Transverse colon (tissue), 4 donors: ENCODE data around the gene SUPT4H1. TPM values are rescaled to one million over a fixed set of nuclear protein-coding genes. Genes with fewer than 3 reads are reported as not detected.
"Not testable (repeated sequence)": the region's sequence is repeated elsewhere in the genome, so short reads cannot be mapped to it uniquely, and the experiment has no call there.

ENCODE experiments used
- DNase-seq: peaks from one replicate; pipeline ENCODE4 v3.0.0-alpha.2; 2019
- H3K27ac ChIP-seq, 4 donors: fragments of 200-600 bp; sonication (generic); 2 replicates each; pipeline ENCODE4 v1.5.1; 2016 to 2018; ENCODE audit warnings: inconsistent platforms in 4 of 4
- H3K27me3 ChIP-seq: fragments of 200-600 bp; sonication (generic); 2 replicates; pipeline ENCODE4 v1.5.1; 2017; ENCODE audit warnings: inconsistent platforms
- H3K36me3 ChIP-seq, 4 donors: fragments of 200-600 bp; sonication (generic); 2 replicates each; pipeline ENCODE4 v1.5.1; 2017 to 2019; ENCODE audit warnings: inconsistent platforms in 4 of 4
- H3K4me1 ChIP-seq, 4 donors: fragments of 200-600 bp; sonication (generic); 2 replicates each; pipeline ENCODE4 v1.5.1; 2017 to 2020; ENCODE audit warnings: inconsistent platforms in 4 of 4
- H3K4me3 ChIP-seq, 4 donors: fragments of 200-600 bp; sonication (generic); 1 replicate in 1 of 4; 2 replicates in 3 of 4; pipeline versions ENCODE4 v1.5.1 to v1.6.1; 2017 to 2019; ENCODE audit warnings: inconsistent platforms in 4 of 4
- H3K9me3 ChIP-seq, 2 donors: fragments of 200-600 bp; sonication (generic); 2 replicates each; pipeline ENCODE4 v1.5.1; 2017 to 2019; ENCODE audit warnings: inconsistent platforms in 2 of 2
- EP300 ChIP-seq: sonication (generic); formaldehyde crosslinking; IDR thresholded peaks from one replicate; pipeline ENCODE4 v1.6.1; 2017; ENCODE audit warnings: antibody characterized with exemption, low read depth
- POLR2A ChIP-seq: fragments of 450-650 bp; IDR thresholded peaks from one replicate; pipeline ENCODE4 v1.6.1; 2016; ENCODE audit warnings: antibody characterized with exemption, mild to moderate bottlenecking, moderate library complexity
- POLR2AphosphoS5 ChIP-seq, 3 donors: sonication (generic); formaldehyde crosslinking; IDR thresholded peaks; one replicate each; pipeline ENCODE4 v1.6.1; 2016; ENCODE audit warnings: antibody characterized with exemption in 3 of 3
- WGBS, 2 donors: methylation state at CpG; one replicate each; pipeline ENCODE4 v1.1.5; 2018; ENCODE audit warnings: low coverage in 1 of 2; 5-methylcytosine and 5-hydroxymethylcytosine counted together
- in situ Hi-C, 4 donors: fragments of 200-750 bp; cut with MboI; loops; one replicate each; pipeline versions ENCODE4 v1.15.0 to v1.15.1; 2017; ENCODE audit warnings: low sequenced_read_pairs in 3 of 4, low pct_ligation_motif_present in 1 of 4, low pct_unique_long_range_greater_than_20kb in 1 of 4
- intact Hi-C: fragments of 100-400 bp; cut with DNase I; formaldehyde crosslinking; loops from one replicate; pipeline ENCODE4 v1.15.1; 2023; ENCODE audit warnings: low total_unique reads
- total RNA-seq, 4 donors: library from RNA; depleted of rRNA; stranded (reverse); fragments of >200 nt; gene quantifications; one replicate each; pipeline ENCODE4 v1.1.0, GENCODE V29; 2016
- TF ChIP-seq, protein P1 (sequence below), 5 experiments: fragments of 200-600 bp in 3 of 5; fragments of 450-650 bp in 2 of 5; sonication (generic) in 3 of 5; IDR thresholded peaks; 1 replicate in 2 of 5; 2 replicates in 3 of 5; pipeline ENCODE4 v1.5.1; 2016 to 2017; ENCODE audit warnings: antibody characterized with exemption in 5 of 5, inconsistent platforms in 3 of 5, mild to moderate bottlenecking in 2 of 5, moderate library complexity in 1 of 5

SUPT4H1 gene
- total RNA-seq, 4 donors from 2014 or later, result 12.0 to 66.3 (median 40.0) TPM

DNA sequence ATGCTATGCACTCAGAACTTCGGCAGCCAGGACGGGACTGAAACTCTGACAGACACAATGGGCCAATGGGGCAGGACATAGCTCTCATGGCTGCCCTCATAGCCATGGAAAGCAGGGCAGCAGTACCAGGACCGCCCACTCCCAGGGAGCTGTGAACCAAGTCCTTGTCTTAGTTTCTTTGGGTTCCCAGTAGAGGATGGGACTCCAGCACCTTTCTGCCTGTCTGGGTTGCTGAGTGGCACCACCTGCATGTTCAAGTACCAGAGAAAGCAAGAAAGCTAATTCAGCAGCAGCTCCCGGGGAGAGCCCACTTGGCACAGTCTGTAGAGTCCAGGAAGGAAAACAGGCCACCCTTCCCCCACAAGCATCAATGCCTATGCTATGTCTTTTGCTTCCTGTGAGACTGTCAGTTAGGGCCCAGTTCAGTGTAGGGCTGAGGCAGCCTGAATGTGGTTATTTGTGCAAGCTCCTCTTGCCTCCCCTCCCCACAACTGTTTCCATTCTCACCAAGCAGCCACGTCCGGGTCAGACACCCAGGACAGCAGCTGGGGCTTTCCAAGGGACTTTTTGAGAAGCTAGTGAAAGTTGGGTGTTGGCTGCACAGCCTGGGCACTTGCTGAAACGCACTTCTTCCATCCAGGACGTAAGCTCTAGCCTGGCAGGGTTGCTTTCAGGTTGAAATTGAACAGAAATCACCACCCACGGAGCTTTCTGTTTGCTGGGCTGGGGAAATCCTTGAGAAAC lies 7.8 kb downstream of the SUPT4H1 start:
- H3K27me3 ChIP-seq, result no peaks in the 10 kb centered on the region
- H3K4me1 ChIP-seq, result peaks cover 0 to 14% (median 0%) of the 10 kb centered on the region in 4 donors
- no peaks in the 10 kb centered on the region for H3K9me3 ChIP-seq
- H3K4me3 ChIP-seq, result peak overlapping the region in 1 of 4 donors; percentile 3
- 36% methylated on average over 9 of the region's 9 CpGs; no CpG with 5 or more reads in 1 of the 2 donors for WGBS, 2 donors
- H3K27ac ChIP-seq, result peak overlapping the region; percentile 42 to 57 (median 52)
- in situ Hi-C loops, result no loop called here
- no peak for TF ChIP-seq EP300
- TF ChIP-seq, protein P1, sequence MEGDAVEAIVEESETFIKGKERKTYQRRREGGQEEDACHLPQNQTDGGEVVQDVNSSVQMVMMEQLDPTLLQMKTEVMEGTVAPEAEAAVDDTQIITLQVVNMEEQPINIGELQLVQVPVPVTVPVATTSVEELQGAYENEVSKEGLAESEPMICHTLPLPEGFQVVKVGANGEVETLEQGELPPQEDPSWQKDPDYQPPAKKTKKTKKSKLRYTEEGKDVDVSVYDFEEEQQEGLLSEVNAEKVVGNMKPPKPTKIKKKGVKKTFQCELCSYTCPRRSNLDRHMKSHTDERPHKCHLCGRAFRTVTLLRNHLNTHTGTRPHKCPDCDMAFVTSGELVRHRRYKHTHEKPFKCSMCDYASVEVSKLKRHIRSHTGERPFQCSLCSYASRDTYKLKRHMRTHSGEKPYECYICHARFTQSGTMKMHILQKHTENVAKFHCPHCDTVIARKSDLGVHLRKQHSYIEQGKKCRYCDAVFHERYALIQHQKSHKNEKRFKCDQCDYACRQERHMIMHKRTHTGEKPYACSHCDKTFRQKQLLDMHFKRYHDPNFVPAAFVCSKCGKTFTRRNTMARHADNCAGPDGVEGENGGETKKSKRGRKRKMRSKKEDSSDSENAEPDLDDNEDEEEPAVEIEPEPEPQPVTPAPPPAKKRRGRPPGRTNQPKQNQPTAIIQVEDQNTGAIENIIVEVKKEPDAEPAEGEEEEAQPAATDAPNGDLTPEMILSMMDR (IDR thresholded peaks at IDR 0.05), result no peak
- TF ChIP-seq POLR2A, result peak; percentile 13
- TF ChIP-seq POLR2AphosphoS5 (IDR thresholded peaks at IDR 0.05), result peak in 2 of 3 donors; percentile 45 to 53
- peak; percentile 70 for DNase-seq
- intact Hi-C loops, result no loop called here
- H3K36me3 ChIP-seq, result peaks cover 0 to 45% (median 20%) of the 10 kb centered on the region in 4 donors

DNA sequence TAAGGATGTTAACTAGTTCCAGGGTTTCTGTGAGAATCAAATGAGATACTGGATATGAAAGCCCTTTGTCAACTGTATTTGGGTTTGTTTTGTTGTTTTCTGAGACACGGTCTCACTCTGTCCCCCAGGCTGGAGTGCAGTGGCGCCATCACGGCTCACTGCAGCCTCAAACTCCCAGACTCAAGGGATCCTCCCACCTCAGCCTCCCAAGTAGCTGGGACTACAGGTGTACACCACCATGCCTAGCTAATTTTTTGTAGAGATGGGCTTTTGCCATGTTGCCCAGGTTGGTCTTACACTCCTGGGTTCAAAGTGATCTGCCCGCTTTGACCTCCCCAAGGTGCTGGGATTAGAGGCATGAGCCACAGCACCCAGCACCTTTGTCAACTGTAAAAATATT lies 8.9 kb downstream of the SUPT4H1 start:
- H3K4me1 ChIP-seq, result peaks cover 0 to 24% (median 3%) of the 10 kb centered on the region in 4 donors
- TF ChIP-seq POLR2AphosphoS5 (IDR thresholded peaks at IDR 0.05) (no peak), EP300 (no peak), POLR2A (no peak)
- TF ChIP-seq, protein P1 (IDR thresholded peaks at IDR 0.05), result no peak
- H3K36me3 ChIP-seq, result peaks cover 0 to 34% (median 16%) of the 10 kb centered on the region in 4 donors
- 85% methylated on average over 4 of the region's 4 CpGs; no CpG with 5 or more reads in 1 of the 2 donors for WGBS, 2 donors
- intact Hi-C loops (no loop called here), in situ Hi-C loops (no loop called here)
- H3K27me3 ChIP-seq, result no peaks in the 10 kb centered on the region
- H3K27ac ChIP-seq, result peak overlapping the region; percentile 42 to 57 (median 52)
- H3K4me3 ChIP-seq, result no peak overlapping the region
- DNase-seq, result no peak
- no peaks in the 10 kb centered on the region for H3K9me3 ChIP-seq

DNA sequence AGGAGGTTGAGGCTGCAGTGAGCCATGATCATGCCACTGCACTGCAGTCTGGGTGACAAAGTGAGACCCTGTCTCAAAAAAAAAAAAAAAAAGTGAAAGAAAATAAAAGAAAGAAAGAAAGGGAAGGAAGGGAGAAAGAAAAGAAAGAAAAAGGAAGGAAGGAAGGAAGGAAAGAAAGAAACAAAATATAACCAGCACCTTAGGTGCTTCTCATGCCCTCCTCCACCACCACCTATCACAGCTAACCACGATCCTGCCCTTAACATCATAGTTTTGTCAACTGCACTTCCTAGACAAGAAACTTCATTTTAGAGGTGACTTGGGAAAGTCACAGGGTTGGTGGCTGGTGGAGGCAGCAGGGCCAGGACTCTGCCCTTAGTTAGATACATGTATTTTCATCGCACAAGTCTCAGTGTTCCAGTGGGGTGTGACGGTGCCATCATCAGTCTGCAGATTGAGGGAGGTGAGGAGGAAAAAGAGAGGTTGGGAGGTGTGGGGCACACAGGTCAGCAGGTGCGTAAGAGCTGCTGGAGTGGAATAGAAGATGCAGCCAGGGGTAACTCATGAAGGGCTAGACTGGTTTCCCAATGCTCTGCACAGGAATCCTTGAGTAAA lies 10.0 kb downstream of the SUPT4H1 start:
- Histone ChIP-seq H3K4me1 (peaks cover 3 to 36% (median 13%) of the 10 kb centered on the region in 4 donors), H3K27ac (peak overlapping the region in 2 of 4 donors; percentile 7 to 18), H3K4me3 (no peak overlapping the region), H3K27me3 (no peaks in the 10 kb centered on the region), H3K9me3 (no peaks in the 10 kb centered on the region), H3K36me3 (peaks cover 0 to 22% (median 10%) of the 10 kb centered on the region in 4 donors)
- in situ Hi-C loops (no loop called here), intact Hi-C loops (no loop called here)
- 71 to 72% methylated on average over 4 of the region's 4 CpGs for WGBS, 2 donors
- TF ChIP-seq POLR2A (no peak), EP300 (no peak), POLR2AphosphoS5 (IDR thresholded peaks at IDR 0.05) (no peak)
- TF ChIP-seq, protein P1 (IDR thresholded peaks at IDR 0.05), result no peak
- no peak for DNase-seq

DNA sequence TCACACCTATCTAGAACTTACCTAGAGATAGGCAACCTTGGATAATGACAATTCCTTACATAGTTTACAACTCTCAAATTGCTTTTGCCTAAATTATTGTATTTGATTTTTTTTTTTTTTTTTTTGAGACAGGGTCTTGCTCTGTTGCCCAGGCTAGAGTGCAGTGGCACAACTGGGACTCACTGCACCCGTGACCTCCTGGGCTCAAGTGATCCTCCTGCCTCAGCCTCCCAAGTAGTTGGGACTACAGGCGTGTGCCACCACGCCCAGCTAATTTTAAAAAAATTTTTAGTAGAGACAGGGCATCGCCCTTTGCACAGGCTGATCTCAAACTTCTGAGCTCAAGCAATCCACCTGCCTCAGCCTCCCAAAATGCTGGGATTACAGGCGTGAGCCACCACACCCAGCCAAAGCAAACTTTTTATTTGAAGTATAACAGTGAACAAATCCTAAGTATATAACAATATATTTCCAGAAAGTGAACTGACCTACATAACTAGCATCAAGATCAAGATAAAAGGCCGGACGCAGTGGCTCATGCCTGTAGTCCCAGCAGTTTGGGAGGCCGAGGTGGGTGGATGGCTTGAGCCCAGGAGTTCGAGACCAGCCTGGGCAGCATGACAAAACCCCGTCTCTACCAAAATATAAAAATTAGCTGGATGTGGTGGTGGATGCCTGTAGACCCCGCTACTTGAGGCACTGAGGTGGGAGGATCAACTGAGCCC lies 10.7 kb downstream of the SUPT4H1 start:
- Histone ChIP-seq H3K36me3 (peaks cover 0 to 16% (median 7%) of the 10 kb centered on the region in 4 donors), H3K4me1 (peaks cover 9 to 43% (median 18%) of the 10 kb centered on the region in 4 donors), H3K27ac (peak overlapping the region in 1 of 4 donors; percentile 18)
- DNase-seq, intact Hi-C loops, H3K4me3 ChIP-seq, in situ Hi-C loops, H3K9me3 ChIP-seq, H3K27me3 ChIP-seq: not testable (repeated sequence)
- 87 to 90% methylated on average over 2 to 11 of the region's 11 CpGs for WGBS, 2 donors
